DMS153 treated with DMSO at 0.1 percent for 48 hours (cell line): ENCODE data around the gene ANTXRL.
"Not testable (repeated sequence)": the region's sequence is repeated elsewhere in the genome, so short reads cannot be mapped to it uniquely, and the experiment has no call there.

Source experiments
- DNase-seq: peaks from one replicate; lab custom pipeline; 2025; ENCODE audit not compliant: unreplicated experiment; lab: John Stamatoyannopoulos, UW

The ANTXRL gene

DNA sequence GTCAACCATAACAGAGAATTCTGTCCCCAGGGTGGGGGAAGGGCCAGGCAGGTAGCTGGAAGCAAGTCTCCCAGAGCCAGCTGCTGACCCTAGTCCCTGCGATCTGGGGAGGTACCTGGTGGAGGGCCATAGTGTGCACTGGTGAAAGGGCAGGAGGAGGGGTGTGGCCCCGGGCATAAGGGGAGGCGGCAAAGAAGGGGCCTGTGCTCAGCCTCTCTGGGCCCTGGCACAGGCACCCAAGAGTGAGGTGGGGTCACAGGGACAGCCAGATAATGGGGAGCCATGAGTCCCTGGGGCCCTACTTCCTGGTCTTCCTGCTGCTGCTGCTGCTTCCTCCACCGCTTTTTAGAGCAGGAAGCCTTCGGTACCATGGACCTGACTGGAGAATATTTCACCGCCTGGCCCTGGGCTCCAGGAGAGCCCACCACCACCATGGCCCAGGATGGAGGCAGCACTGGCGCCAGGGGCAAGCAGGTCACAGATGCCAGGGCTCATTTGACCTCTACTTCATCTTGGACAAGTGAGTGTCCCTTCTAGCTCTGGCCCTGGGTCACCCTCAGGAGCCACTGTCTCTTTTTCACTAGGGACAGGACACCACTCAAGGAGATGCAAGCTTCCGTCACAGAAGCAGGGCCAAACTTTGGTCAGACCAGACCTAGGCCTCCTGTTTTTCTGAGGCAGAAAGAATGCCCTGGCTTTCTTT, at the start of gene ANTXRL:
ANTXRL (plus strand) TSS at position 7 of the 703 bp plus-strand sequence; CDS start at position 273, 266 bp downstream.
- no peak for DNase-seq

DNA sequence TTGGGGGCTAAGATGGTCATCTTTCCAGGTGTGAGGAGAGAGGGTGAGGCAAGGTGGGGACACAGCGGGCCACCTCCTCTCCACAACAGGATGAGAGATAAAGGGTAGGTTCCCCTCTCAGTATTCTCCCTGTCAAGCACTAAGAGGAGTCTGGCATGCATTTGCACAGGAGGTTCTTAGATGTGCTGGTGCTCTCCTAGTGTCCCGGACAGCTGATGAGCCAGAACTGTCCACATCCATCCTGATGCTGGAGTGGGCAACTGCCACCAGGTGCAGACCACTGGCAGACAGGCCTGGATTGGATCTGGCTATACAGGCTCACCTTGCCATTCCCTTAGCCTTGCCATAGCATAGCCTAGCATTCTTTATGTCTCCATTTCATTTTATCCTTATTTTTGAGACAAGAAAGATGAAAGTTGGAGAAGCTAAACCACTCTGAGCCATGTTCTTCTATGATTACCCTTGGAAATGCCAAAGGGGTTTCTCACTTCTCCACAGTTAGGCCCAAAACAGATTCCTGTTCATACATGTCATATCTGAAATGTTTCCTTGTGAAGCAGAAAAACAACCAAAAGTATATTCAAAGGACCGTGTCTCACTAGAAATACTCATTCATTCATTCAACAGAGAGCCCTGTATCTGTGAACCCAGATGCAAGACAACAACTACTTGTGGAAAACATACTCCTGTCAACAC, 48.8 kb upstream of the ANTXRL start:
- no peak for DNase-seq

DNA sequence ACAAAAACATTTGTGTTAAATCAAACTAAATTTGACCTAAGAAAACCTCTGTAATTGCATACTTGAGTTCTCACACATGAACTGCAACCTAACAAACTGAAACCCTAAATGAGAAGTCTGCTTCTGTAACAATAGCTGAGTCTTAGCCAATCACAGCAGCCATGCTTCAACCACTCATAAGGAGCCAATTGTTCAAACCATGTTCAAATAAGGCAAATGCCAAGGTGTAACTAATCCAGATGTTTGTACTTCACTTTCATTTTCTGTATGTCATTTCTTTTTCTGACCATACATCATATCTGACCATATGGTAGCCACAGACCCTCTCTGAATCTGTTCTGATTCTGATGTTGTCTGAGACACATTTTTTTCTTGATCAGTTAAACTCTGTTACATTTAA, 47.5 kb upstream of the ANTXRL start:
- no peak for DNase-seq

DNA sequence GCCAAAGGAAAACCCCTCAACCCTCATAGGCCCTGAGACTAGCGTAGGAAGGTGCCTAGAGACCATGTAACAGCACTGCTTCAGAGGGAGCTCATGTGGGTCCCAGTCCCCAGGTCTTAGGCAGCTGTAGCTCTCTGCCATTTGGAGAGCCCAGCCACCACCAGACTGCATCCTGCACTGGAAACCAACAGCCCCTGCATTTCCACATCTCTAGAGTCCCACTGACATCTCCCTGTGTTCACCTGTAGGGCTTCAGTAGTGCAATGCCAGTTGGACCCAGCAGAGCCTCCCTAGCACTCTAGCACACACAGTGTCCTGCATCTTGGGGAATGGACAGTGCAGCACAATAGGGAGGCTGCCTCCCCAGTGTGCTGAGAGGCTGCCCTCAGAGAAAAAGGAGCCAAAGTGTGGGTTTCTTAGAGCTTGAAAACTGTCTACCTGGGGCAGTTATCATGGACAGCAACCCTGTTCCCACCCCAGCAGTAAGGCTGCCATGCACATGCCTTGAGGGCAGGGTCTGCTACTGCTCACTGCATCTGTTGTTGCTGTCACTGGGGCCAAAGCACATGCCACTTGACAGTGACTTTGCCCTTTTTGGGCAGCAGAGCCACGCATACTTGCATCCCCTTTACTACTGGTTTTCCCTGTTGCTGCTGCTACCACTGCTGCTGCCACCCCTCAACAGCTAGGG, 46.7 kb upstream of the ANTXRL start:
- no peak for DNase-seq

DNA sequence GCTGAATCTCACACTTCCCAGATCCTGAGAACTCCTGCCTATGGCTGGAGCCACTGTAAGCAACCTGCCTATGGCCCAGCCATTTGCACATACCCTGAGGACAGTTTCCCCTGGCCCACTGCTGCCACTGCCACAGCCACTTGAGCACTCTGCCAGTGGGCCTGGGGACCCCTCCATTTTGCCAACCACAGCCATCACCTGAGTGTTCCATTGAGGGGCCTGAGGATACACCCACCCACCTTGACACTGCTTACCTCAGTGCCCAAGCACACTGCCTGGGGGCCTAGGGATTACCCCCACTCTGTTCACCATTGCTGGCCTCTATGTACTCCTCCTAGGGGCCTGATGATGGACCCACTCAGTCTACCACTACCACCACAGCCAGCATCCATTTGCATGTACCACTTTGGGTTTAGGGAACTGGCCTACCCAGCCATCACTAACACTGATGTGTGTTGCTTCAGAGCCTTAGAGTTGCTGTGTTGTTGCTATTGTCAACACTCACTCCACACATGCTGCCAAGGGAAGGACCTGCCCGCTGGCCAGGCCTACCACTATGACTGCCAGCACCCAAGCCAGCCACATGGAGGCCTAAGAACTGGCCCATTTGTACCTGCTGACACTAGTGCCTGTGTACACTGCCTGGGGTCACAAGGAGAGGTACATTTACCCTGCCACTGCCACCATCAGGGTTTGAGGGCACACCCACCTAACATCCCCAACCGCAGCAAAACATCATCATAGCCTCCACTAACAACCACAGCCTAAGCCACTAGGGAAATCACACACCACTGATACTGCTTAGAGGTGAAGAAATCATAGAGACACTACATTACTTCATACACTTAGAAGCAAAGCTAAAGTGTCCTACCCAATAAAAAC, 45.9 kb upstream of the ANTXRL start:
- no peak for DNase-seq

DNA sequence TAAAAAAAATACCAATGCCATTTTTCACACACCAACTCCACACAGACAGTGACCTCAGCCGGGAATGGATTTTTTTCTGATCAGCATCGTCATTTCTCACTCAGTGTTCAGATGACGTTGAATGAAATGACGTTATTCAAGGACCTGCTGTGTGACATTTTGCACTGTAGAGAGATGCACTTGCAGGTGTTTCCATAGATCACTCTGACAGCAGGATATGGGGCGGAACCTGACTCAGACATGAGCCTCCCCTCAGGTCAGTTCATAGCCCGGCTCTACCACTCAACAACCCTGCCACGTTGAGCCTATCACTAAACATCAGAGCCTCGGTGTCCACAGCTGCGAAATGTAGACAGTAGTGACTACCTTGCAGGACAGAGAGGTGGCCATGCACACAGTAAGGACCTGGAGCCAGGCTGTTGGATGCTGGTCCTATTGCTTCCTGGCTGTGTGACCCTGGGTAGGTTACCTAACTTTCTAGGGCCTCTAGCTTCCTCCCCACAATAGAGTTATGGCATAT, 41.4 kb upstream of the ANTXRL start:
- DNase-seq: no peak

DNA sequence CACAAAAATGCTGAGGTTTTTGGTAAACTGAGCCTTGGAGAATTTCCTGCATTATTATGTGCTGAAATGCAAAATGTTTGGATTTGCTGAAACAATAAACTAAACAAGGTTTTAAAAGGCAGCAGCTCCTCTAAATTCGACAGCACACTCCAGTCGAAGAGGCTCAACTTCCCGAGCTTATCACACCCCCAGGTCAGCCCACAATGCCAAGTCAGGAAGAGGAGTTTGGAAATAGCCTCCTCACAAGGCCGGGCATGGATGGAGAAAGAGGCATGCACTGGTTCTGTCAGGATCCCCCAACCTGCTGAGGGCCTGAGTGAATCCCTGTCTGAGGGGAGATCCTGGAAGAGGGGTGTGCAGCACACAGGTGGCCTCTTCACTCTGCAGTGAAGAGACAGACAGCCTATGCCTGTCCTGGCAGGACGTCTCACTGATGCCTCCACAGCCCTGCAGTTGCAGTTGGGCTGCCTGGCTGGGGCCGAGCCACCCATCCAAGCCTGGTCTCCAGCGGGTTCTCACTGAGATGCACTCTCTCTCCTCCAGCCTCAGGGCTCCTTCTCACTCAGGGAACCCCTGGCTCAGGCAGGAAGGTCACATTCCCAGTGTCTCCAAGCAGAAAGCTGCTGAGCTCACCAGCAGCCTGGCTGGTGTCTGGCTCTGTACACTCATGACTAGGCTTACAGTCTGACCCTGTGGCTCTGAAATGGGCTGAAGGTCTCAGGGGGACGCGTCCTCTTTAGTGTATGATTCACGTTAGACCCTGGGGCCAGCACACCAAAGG, 40.2 kb upstream of the ANTXRL start:
- DNase-seq: not testable (repeated sequence)

DNA sequence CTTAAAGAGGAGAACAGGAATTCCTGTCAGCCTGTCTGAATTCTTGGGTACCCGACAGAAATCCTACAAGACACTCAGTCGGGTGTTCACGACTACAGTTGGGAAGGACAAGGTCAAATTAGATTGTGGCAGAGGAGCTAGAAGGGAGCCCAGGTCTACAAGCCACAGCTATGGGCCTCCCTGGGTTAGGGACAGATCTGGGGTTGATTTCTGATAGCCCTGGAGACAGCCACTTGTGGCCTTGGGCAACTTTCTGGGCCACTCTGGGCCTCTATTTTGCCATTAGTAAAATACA, 39.7 kb upstream of the ANTXRL start:
- no peak for DNase-seq

DNA sequence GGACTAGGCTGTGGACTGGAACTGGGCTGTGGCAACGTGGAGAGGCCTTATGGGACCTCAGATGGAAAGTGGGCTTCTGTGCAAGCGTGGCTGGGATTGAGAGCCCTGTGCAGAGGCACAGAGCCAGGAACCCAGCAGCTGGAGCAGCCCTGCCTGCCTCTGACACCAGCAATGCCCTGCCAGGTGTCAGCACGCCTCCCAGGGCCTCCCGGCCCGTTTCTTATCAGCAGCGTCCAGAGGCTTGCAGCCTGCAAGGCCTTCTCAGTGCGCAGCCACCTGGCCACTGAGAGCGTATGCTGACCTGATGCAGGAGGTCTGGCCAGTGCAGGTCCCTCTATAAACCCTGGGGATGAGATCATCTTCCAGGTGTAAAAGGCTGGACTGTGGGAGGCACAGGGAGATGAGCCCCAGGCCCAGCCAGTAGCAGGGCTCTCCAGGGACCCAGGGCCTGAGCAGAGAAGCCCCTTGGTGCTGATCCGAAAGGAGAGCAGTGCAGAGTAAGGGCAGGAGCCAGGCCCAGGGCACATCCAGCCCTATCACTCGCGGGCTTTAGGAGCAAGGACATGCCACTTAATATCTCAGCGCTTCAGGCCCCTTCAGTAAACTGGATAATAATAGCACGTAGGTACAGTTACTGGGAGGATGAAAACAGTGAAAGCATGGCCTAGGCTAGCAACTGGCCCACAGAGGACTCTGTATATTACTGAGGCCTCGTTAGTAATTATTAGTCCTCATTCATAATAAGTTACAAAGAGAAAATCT, 38.8 kb upstream of the ANTXRL start:
- no peak for DNase-seq

DNA sequence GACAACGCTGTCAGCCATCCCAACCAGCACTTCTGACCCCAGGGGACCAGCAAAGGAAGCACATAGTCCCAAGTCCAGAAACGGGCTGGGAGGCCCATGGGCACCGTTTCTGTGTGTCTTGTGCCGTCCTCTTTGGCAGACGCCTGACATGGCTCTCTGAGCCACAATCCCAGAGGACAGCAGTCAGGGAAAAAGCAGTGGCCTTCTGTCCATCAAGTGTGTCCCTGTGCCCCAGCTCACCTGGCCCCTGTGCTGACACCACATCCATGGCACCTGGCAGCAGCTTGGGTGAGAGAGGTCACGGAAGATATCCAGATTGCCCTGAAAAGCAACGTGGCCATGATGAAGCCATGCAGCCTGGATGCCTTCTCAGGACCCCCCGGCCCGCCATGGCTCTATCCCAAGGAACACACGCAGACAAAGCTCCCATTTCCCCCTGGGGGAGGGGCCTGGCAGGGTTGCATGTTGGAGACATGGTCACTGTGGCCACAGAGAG, 38.1 kb upstream of the ANTXRL start:
- no peak for DNase-seq

DNA sequence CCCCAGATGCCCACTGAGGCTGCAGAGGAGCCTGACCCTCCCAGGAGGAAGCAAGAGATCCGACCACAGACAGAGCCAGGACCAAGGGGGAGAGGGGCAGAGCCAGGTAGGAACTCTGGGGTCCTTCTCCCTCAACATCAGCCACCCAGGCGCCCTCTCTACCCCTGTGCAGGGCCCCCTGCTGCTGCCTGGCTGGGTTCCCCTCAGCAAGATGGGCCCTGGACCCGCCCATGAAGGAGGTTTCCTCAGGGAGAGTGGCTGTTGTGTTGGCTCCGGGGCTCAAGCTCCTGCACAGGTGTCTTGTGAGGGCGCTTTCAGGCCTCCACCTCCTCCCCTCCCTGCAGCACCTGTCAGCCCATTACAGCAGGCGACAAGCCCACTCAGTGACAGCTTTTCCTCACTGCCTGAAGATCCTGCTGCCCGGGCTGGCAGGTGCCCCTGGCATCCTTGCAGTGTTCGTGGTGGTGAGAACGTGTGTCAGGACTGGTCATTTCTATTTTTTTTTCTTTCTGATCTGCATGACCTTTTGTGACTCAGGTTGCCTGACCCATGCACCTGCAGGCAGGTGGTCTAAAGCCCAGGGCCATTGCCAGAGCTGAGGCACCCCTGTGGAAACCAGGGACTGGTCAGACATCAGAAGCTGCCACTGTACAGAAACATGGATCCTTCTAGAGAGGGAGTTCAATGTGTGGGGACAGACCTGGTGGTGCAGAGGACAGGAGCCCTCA, 37.0 kb upstream of the ANTXRL start:
- not testable (repeated sequence) for DNase-seq

DNA sequence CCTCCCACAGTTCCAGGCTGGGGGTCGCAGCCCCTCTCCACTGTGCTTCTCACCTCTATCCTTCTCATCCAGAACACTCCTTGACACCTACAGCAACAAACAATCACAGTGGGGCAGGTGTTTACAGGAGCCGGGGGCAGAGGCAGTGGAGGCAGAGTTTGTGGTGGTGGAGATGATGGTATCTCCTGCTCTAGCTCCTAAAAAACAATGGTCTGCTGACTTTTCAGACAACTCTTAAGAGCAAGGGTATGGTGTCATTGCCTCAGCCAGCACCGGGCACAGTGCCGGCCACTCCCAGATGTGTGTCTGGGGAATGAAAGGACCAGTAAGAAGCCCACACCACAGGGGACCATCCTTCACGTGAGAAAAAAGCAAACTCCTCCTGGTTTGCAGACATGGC, 36.3 kb upstream of the ANTXRL start:
- no peak for DNase-seq

DNA sequence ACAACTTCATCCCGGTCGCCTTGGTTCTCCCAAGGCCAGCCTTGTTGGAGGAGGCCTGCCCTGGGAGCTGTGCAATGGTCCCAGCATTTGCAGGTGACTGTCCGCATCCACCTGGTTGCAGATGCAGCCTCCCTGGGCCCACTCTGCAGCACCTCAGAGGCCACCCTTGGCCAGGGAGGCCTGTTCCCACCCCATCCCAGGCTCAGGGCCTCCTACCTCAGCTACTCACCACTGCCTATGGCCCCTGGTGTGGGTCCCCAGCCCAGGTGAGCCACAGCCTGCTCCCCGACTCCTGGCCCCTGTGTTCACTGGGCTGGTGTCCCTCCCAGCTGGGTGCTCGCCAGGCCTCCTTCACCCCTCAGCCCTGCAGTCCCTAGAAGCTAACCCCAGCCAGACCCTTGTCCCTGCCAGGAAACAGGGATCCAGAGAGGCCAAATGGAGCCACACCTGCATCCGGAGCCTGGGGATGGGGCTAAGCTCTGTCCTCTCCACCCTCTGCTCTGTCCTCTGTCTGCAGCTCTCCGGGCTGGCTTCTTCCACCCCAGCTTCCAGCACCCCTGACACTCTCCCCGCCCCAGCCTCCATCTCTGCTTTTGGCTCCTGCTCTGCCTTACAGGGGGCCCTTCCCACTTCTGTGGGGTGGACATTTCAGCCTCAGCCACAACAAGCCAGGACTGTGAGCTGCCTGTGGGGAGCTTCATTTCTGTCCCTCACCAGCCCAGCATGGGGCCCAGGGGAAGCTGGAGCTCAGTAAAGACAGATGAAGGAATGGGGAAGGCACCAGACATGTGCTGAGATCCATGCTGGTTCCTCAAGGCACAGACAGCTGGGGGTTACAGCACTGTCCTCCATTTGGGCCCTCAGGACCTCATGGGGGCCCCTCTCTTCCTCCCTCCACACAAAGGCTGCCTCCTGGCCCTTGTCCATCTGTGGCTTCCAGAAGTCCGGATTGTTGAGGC, 35.6 kb upstream of the ANTXRL start:
- no peak for DNase-seq

DNA sequence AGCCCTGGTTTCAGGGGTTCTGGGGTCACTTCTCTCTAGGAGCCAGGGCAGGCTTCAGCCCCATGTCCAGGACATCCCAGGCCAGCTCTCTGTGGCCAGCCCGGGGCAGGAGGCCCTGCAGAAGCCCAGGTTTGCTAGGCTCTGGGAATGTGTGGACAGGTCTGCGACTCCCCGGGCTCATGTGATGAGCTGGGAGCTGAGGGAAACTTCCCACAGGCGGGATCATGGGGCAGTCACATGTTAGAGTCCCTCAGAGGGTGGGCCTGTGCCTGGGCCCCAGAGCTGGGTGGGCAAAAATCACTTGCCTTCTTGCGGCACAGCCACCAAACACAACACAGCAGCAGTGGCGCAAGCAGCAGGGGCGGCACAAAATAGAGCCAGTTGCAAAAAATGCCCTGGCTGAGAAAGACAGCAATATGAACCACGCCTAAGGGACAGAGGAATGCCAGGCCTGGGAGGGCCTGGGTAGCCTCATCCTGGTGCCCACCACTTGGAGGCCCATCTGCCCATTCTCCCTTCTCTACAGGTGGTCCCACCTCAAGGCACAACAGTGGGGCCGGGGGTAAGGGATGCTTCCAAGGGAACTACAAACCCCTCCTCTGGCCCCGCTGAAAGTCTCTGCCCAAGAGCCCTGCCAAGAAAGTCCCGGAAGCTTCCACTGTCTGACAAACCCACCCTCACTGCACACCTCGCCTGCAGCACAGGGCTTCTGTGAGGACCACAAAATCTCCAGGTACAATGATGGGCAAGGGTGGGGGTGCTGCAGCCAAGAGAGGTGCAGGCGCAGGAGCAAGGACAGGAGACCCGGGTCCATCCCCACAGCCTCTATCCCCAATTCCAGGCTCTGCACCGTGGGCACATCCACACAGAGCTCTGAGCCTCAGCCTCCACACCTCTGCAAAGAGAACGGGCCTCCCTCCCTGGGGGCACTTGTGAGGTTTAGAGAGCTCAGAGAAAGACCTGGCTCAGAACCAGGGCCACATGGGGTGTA, 34.6 kb upstream of the ANTXRL start:
- no peak for DNase-seq

DNA sequence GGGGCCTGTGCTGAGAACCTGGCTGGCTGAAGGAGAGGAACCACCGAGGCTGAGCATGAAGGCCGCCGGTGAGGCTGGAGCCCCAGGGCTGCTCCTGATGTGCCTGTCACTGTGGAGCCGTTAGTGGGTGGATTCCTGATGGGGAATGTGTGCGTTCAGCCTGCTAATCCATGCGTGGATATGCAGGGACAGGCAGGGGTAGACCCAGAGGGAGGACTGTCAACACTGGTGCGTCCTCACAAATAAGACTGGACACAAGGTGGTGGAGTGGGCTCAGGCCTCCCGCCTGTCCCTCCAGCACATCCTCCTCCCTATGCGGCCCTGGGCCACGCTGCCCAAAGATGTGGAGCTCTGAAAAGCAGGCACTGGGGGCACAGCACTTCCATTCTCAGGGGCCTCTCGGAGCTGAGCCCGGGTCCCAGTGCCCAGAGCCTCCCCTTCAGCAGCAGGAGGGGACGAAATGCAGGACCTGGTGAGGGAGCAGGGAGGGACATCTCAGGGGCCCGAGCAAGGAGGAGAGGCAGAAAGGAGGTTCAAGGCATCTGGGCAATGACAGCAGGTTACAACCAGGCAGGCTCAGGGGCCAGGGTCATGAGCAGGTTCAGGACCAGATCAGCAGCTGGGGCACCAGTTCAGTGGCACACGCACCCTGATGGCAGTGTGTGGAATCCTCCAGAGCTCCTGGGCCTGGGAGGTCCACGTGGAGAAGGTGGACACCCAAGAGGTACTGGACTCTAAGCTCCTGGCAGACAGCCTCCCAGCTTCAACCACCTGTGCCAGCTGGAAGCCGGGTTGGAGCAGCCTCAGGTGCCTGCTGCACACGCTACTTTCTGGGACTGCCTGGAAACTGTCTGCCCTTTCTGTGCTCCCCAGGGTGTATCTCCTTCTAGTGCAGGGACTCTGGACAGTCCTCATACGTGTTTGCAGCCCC, 33.5 kb upstream of the ANTXRL start:
- DNase-seq: no peak
